SK-N-SH (cell line): ENCODE measurements around the gene LIN37.

Experiments used
- CTCF ChIP-seq: fragments of 200-600 bp; sonication (generic); IDR thresholded peaks from 2 replicates; pipeline ENCODE4 v1.6.1; 2017; ENCODE audit warnings: antibody characterized with exemption, mild to moderate bottlenecking, moderate library complexity
- EP300 ChIP-seq, 2 experiments: IDR thresholded peaks; 2 replicates each; pipeline versions ENCODE4 v1.4.0 to v1.6.1; 2012; ENCODE audit warnings: borderline replicate concordance in 1 of 2, low read depth in 1 of 2, low read length in 1 of 2
- FOSL2 ChIP-seq: IDR thresholded peaks from 2 replicates; pipeline ENCODE4 v1.4.0; 2012; ENCODE audit warnings: low read depth, mild to moderate bottlenecking, moderate library complexity, borderline replicate concordance
- FOXM1 ChIP-seq: IDR thresholded peaks from 2 replicates; pipeline ENCODE4 v1.4.0; 2012; ENCODE audit warnings: low read depth, mild to moderate bottlenecking
- MXI1 ChIP-seq: IDR thresholded peaks from 2 replicates; pipeline ENCODE4 v1.6.1; 2012; ENCODE audit warnings: mild to moderate bottlenecking, low read depth, low read length, improper control_type of control experiment
- POLR2AphosphoS5 ChIP-seq: IDR thresholded peaks from 2 replicates; pipeline ENCODE4 v1.6.1; 2012; ENCODE audit warnings: low read depth, low read length
- RXRA ChIP-seq: IDR thresholded peaks from 2 replicates; pipeline ENCODE4 v1.4.0; 2012; ENCODE audit warnings: low read depth, mild to moderate bottlenecking, borderline replicate concordance
- TCF12 ChIP-seq: IDR thresholded peaks from 2 replicates; pipeline ENCODE4 v1.4.0; 2012
- TEAD4 ChIP-seq: IDR thresholded peaks from 2 replicates; pipeline ENCODE4 v1.4.0; 2012; ENCODE audit warnings: mild to moderate bottlenecking, borderline replicate concordance; ENCODE audit not compliant: insufficient read depth
- TF ChIP-seq, protein P1 (sequence below): IDR thresholded peaks from 2 replicates; pipeline ENCODE4 v1.6.1; 2012; ENCODE audit warnings: mild to moderate bottlenecking, low read depth, low read length, moderate library complexity
- TF ChIP-seq, protein P2 (sequence below): fragments of 150-350 bp; IDR thresholded peaks from 2 replicates; pipeline ENCODE4 v1.6.1; 2016; ENCODE audit warnings: mild to moderate bottlenecking, low read depth, low read length

DNA sequence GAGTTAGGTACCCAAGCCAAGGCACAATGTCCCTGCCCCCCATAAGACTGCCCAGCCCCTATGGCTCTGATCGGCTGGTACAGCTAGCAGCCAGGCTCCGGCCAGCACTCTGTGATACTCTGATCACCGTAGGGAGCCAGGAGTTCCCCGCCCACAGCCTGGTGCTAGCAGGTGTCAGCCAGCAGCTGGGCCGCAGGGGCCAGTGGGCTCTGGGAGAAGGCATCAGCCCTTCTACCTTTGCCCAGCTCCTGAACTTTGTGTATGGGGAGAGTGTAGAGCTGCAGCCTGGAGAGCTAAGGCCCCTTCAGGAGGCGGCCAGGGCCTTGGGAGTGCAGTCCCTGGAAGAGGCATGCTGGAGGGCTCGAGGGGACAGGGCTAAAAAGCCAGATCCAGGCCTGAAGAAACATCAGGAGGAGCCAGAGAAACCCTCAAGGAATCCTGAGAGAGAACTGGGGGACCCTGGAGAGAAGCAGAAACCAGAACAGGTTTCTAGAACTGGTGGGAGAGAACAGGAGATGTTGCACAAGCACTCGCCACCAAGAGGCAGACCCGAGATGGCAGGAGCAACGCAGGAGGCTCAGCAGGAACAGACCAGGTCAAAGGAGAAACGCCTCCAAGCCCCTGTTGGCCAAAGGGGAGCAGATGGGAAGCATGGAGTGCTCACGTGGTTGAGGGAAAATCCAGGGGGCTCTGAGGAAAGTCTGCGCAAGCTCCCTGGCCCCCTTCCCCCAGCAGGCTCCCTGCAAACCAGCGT is 33.6 kb upstream of the LIN37 start:
- TF ChIP-seq RXRA (no peak), MXI1 (no peak), FOSL2 (no peak), EP300 (IDR thresholded peaks at IDR 0.05; ENCODE audit: borderline replicate concordance in 1 of 2, low read depth in 1 of 2, low read length in 1 of 2) (no peak), CTCF (no peak; the same call in 1 of the 2 replicates), POLR2AphosphoS5 (no peak), FOXM1 (no peak), TEAD4 (no peak), TCF12 (no peak)
- TF ChIP-seq, protein P1, sequence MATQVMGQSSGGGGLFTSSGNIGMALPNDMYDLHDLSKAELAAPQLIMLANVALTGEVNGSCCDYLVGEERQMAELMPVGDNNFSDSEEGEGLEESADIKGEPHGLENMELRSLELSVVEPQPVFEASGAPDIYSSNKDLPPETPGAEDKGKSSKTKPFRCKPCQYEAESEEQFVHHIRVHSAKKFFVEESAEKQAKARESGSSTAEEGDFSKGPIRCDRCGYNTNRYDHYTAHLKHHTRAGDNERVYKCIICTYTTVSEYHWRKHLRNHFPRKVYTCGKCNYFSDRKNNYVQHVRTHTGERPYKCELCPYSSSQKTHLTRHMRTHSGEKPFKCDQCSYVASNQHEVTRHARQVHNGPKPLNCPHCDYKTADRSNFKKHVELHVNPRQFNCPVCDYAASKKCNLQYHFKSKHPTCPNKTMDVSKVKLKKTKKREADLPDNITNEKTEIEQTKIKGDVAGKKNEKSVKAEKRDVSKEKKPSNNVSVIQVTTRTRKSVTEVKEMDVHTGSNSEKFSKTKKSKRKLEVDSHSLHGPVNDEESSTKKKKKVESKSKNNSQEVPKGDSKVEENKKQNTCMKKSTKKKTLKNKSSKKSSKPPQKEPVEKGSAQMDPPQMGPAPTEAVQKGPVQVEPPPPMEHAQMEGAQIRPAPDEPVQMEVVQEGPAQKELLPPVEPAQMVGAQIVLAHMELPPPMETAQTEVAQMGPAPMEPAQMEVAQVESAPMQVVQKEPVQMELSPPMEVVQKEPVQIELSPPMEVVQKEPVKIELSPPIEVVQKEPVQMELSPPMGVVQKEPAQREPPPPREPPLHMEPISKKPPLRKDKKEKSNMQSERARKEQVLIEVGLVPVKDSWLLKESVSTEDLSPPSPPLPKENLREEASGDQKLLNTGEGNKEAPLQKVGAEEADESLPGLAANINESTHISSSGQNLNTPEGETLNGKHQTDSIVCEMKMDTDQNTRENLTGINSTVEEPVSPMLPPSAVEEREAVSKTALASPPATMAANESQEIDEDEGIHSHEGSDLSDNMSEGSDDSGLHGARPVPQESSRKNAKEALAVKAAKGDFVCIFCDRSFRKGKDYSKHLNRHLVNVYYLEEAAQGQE: no peak
- TF ChIP-seq, protein P2, sequence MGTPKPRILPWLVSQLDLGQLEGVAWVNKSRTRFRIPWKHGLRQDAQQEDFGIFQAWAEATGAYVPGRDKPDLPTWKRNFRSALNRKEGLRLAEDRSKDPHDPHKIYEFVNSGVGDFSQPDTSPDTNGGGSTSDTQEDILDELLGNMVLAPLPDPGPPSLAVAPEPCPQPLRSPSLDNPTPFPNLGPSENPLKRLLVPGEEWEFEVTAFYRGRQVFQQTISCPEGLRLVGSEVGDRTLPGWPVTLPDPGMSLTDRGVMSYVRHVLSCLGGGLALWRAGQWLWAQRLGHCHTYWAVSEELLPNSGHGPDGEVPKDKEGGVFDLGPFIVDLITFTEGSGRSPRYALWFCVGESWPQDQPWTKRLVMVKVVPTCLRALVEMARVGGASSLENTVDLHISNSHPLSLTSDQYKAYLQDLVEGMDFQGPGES: no peak
